NOMO-1 (cell line): ENCODE data around the gene ESM1.

Source experiments
- DNase-seq, 2 experiments: peaks; one replicate each; lab custom pipeline; 2025; ENCODE audit not compliant: unreplicated experiment in 2 of 2; lab: John Stamatoyannopoulos, UW

The ESM1 gene

DNA sequence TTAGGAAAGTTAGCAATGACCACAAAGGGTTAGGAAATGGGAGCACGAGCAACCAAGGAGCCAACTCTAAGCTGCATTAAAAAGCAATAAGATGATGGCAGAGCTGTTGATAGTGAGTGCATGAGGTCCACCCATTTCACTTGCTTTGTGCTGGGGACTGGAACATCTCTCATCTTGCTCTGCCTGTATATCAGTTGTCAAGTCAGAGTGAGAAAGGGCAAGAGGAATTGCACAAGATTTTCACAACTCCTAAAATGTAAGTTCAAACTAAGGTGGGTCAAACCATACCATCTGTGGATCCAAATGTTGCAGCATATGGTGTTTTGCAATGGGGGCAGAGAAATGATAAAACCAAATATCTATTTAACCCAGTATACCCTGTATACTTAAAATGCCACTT lies 2.8 kb upstream of the ESM1 start:
- DNase-seq: peak; percentile 56 to 78

DNA sequence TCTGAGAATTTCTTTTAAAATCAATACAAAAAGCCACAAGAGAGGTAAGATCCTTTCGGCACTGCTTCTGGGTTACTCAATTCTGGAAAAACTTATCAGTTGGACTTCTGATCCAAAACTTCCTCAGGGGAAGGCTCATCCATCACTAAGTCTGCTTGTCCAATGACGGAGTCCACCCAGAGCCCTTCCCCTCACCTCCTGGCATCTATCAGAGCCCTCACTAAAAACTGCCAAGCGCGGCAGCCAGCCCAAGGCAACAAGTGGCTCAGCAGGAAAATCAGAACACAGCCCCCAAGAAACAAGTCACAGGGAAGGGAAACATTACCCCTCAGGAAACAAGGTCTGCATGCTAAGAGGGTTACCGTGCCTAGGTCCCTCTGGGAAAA lies 869 bp upstream of the ESM1 start:
- no peak for DNase-seq

DNA sequence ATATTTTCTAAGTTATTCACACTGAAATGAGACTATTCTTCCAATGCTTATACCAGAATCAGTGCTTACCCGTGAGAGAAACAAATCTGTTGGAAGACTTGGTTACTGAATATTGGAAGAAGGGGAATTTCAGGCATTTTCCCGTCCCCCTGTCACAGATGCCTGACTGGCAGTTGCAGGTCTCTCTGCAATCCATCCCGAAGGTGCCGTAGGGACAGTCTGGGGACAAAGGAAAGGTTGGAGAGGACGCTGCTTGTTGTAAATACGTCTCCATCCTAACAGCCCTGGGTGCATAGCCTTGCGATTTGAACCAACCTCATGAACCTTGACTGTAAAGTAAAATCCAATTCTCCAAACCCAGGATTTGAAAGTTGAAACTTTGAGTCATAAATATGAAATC lies 3.5 kb downstream of the ESM1 start:
- DNase-seq: no peak

- DNase-seq: no peak
These were observed 9.7 kb downstream of the ESM1 start for GRCh38 chr5:54975701-54976100.

GRCh38 chr5:54969856-54970828 lies 15.3 kb downstream of the ESM1 start:
- DNase-seq: no peak

DNA sequence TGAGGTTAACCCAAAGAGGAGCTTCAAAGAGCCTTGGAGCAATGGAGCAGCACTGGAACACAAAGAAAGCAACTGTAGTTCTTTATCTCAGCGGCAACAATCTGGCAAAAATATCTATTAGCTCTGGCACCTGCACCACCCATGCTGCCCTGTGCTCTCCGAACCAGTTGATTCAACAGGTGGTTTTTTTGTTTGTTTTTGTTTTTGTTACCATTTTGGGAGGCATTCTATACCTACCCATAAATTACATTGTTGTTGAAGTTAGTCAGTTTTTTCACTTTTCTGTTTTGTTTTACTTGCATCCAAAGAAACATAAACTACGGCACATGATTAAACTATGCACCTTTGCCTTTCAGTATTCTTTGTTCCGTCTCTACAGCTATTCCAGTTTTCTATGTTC lies 16.2 kb downstream of the ESM1 start:
- no peak for DNase-seq

GRCh38 chr5:54965806-54966205 lies 19.6 kb downstream of the ESM1 start:
- no peak for DNase-seq

- DNase-seq: no peak
These were observed 21.0 kb downstream of the ESM1 start for GRCh38 chr5:54964405-54964804.

GRCh38 chr5:54959673-54960418 lies 25.5 kb downstream of the ESM1 start:
- no peak for DNase-seq

DNA sequence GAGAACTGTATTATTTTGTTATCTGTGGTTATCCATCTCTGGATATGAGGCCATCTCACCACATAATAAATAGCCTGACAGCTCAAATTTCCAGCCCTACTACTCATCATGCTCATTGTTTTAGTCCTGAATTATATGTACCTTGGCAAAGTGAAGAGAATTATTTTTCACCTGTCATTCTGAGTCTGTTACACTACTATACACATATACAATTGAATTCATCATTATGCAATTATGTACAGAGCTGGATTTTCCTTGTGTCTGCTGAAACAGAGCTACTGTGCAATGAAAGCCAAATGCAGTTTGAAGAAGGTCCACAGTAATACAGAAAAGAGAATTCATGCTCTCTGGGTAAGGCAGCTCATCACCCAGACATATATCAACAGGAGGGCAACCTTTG lies 28.5 kb downstream of the ESM1 start:
- DNase-seq: no peak

DNA sequence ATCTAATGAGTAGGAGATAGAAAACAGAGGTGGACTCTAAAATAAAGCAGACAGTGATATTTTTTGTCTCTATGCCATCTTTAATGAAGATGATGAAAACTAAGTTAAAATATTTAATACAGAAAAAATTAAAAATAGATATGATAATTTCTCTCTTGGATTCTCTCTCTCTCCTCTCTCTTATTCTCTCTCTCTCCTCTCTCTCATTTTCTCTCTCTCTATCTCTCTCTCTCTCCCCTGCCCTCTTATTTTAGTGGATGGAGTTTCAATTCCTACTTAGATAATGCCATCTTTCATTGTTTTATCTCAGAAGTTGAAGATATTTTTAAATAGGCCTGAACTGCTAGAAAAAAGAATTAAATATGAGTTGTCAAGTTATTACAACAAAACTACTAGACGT lies 38.2 kb downstream of the ESM1 start:
- no peak for DNase-seq

- DNase-seq: no peak
These were observed 39.0 kb downstream of the ESM1 start for GRCh38 chr5:54946306-54946819.

- DNase-seq: peak in 1 of 2 experiments; percentile 28
These were observed 41.0 kb downstream of the ESM1 start for GRCh38 chr5:54944364-54944763.

DNA sequence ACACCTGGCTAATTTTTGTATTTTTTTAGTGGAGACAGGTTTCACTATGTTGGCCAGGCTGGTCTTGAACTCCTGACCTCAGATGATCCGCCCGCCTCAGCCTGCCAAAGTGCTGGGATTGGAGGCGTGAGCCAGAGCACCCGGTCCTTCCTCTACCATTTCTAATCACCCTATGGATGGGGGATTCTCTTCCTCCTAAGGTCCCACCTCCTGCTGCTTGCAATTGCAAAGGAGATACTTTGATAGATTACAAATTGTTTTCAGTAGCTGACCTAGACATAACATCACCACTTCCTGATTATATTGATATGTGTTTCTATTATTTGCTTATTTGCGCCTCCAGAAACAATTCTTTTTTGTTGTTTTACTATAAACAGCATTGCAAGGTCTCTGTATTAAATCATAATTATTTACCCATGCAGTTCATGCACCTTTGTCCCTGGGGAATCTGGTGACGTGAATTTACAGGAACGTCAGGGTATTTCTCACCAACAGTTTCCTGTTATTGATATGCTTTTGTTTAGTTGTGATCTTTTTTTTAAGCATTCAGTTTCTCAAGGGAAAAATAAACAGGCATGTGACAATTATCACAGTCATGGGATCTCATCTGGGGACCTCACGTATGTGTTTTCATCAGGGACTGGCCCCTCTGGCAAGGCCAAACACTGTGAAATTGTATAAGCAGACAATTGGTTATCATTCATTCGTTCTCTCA lies 43.2 kb downstream of the ESM1 start:
- DNase-seq: no peak

- no peak for DNase-seq
These were observed 49.2 kb downstream of the ESM1 start for GRCh38 chr5:54936201-54936600.

- no peak for DNase-seq
These were observed 52.6 kb downstream of the ESM1 start for GRCh38 chr5:54932789-54933188.

DNA sequence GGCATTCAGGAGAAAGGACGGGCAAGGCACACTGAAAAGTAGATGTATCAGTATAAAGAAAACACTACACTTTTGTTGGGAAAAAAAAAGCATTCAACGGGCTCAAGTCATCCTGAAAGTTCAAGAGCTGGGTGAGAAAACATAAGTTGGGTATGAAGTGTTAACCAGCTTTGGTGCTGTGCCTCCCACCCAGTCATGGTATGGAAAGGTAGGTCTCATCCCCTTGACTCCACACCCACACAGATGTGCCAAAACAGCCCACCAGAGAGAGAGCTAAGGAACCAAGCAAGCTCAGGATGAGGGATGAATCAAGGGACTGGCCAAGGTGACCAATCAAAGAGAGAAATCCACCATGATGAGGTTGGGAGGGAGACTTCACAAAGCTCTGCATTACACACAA lies 54.7 kb downstream of the ESM1 start:
- no peak for DNase-seq
